HEK293T (cell line): ENCODE data around the gene HLF.

Experiments used
- ARNT ChIP-seq: fragments of 450-650 bp; IDR thresholded peaks from 2 replicates; pipeline ENCODE4 v1.6.1; 2017; ENCODE audit warnings: mild to moderate bottlenecking
- ELF4 ChIP-seq: fragments of 450-650 bp; IDR thresholded peaks from 2 replicates; pipeline ENCODE4 v1.6.1; 2017; ENCODE audit warnings: antibody characterized with exemption
- FOXA1 ChIP-seq: fragments of 450-650 bp; IDR thresholded peaks from 2 replicates; pipeline ENCODE4 v1.6.1; 2016; ENCODE audit warnings: mild to moderate bottlenecking
- FOXK2 ChIP-seq: fragments of 450-650 bp; IDR thresholded peaks from 2 replicates; pipeline ENCODE4 v1.6.1; 2016; ENCODE audit warnings: mild to moderate bottlenecking
- FOXM1 ChIP-seq: fragments of 450-650 bp; IDR thresholded peaks from 2 replicates; pipeline ENCODE4 v1.6.1; 2017; ENCODE audit warnings: mild to moderate bottlenecking, borderline replicate concordance
- LEF1 ChIP-seq: fragments of 450-650 bp; IDR thresholded peaks from 2 replicates; pipeline ENCODE4 v1.6.1; 2017; ENCODE audit warnings: mild to moderate bottlenecking, borderline replicate concordance
- NFRKB ChIP-seq: fragments of 450-650 bp; IDR thresholded peaks from 2 replicates; pipeline ENCODE4 v1.6.1; 2016; ENCODE audit warnings: mild to moderate bottlenecking, moderate library complexity
- PKNOX1 ChIP-seq: fragments of 450-650 bp; IDR thresholded peaks from 2 replicates; pipeline ENCODE4 v1.6.1; 2016
- SP1 ChIP-seq: fragments of 450-650 bp; IDR thresholded peaks from 2 replicates; pipeline ENCODE4 v1.6.1; 2017
- SUZ12 ChIP-seq: fragments of 450-650 bp; IDR thresholded peaks from 2 replicates; pipeline ENCODE4 v1.6.1; 2016; ENCODE audit warnings: mild to moderate bottlenecking
- TARDBP ChIP-seq: fragments of 450-650 bp; IDR thresholded peaks from 2 replicates; pipeline ENCODE4 v1.6.1; 2016

- no peak for TF ChIP-seq NFRKB
- TF ChIP-seq FOXK2, result no peak
- no peak for TF ChIP-seq TARDBP
- no peak for TF ChIP-seq FOXM1
- TF ChIP-seq ELF4, result no peak
- TF ChIP-seq FOXA1, result no peak
- no peak for TF ChIP-seq LEF1
- no peak for TF ChIP-seq SUZ12
- TF ChIP-seq ARNT, result no peak
- no peak for TF ChIP-seq PKNOX1
- no peak for TF ChIP-seq SP1
Observed at GRCh38 chr17:55246583-55246982, 18.2 kb upstream of the HLF start.
